K562 (cell line): ENCODE measurements around the gene MKNK2. TPM values are rescaled to one million over a fixed set of nuclear protein-coding genes. Genes with fewer than 3 reads are reported as not detected.

Experiments used
- ARHGAP35 ChIP-seq: fragments of 450-650 bp; IDR thresholded peaks from 2 replicates; pipeline ENCODE4 v1.6.1; 2018; ENCODE audit not compliant: partially characterized antibody
- ATF7 ChIP-seq: fragments of 450-650 bp; IDR thresholded peaks from 2 replicates; pipeline ENCODE4 v1.7.1; 2014; ENCODE audit warnings: mild to moderate bottlenecking, moderate library complexity
- BDP1 ChIP-seq: IDR thresholded peaks from 3 replicates; pipeline ENCODE4 v1.6.1; 2011; ENCODE audit not compliant: insufficient read length, insufficient read depth
- ETV5 ChIP-seq: sonication (generic); formaldehyde crosslinking; IDR thresholded peaks from 2 replicates; pipeline ENCODE4 v1.4.0; 2020; ENCODE audit warnings: low read depth, mild to moderate bottlenecking, missing genetic modification reagents
- FOSL1 ChIP-seq: fragments of 200-800 bp; sonication (Bioruptor generic); conservative IDR thresholded peaks from 2 replicates; pipeline ENCODE4 v1.6.1; 2016; ENCODE audit warnings: missing genetic modification characterization, missing compliant biosample characterization
- FOXM1 ChIP-seq, 2 experiments: fragments of 450-650 bp in 1 of 2; sonication (generic) in 1 of 2; formaldehyde crosslinking in 1 of 2; IDR thresholded peaks; 2 replicates each; pipeline versions ENCODE4 v1.6.1 to v1.9.0; 2017 to 2022; ENCODE audit warnings: low read depth in 2 of 2, mild to moderate bottlenecking in 2 of 2, missing genetic modification reagents in 1 of 2, moderate library complexity in 1 of 2
- HBP1 ChIP-seq: fragments of 450-650 bp; formaldehyde crosslinking; IDR thresholded peaks from 2 replicates; pipeline ENCODE4 v1.4.0; 2022; ENCODE audit warnings: missing genetic modification characterization
- MEIS2 ChIP-seq: fragments of 450-650 bp; IDR thresholded peaks from 2 replicates; pipeline ENCODE4 v1.6.1; 2014; ENCODE audit warnings: mild to moderate bottlenecking; ENCODE audit not compliant: partially characterized antibody
- RREB1 ChIP-seq: fragments of 250-450 bp; sonication (Bioruptor Pico); IDR thresholded peaks from 2 replicates; pipeline ENCODE4 v1.4.0; 2020
- YBX1 ChIP-seq: fragments of 450-650 bp; IDR thresholded peaks from 2 replicates; pipeline ENCODE4 v1.7.1; 2016; ENCODE audit warnings: mild to moderate bottlenecking
- ZNF589 ChIP-seq: fragments of 200-800 bp; sonication (Bioruptor generic); IDR thresholded peaks from 2 replicates; pipeline ENCODE4 v1.6.1; 2016; ENCODE audit warnings: low read depth, missing genetic modification characterization, missing compliant biosample characterization
- polyA plus RNA-seq, 8 experiments: library from polyadenylated mRNA; depleted of rRNA in 4 of 8; stranded (reverse) in 5 of 8; unstranded in 3 of 8; fragments of >200 nt; fragmentation: Nextera tagmentation in 2 of 8; fragmentation: Illumina TruSeq in 1 of 8; extraction: Ambion mirVana in 2 of 8; extraction: Trizol in 1 of 8; gene quantifications; 2 replicates each; pipeline versions ENCODE4 v1.2.1 to v1.2.3, GENCODE V29; 2011 to 2014; ENCODE audit warnings: inconsistent platforms in 1 of 8, missing spikeins in 1 of 8
- total RNA-seq, 7 experiments: library from RNA; depleted of rRNA in 6 of 7; stranded (reverse); fragments of >200 nt in 6 of 7; fragmentation: Illumina TruSeq in 2 of 7; extraction: Trizol in 2 of 7; gene quantifications; 2 replicates each; pipeline versions ENCODE4 v1.2.1 to v1.2.3, GENCODE V29; 2011 to 2021; ENCODE audit warnings: low replicate concordance in 1 of 7
- TF ChIP-seq, protein P1 (sequence below): sonication (generic); formaldehyde crosslinking; IDR thresholded peaks from 2 replicates; pipeline ENCODE4 v1.8.0; 2022; ENCODE audit warnings: mild to moderate bottlenecking, missing genetic modification reagents
- TF ChIP-seq, protein P2 (sequence below): fragments of 200-800 bp; sonication (Bioruptor generic); IDR thresholded peaks from 2 replicates; pipeline ENCODE4 v1.6.1; 2017; ENCODE audit warnings: missing genetic modification characterization, missing compliant biosample characterization
- TF ChIP-seq, protein P3 (sequence below): fragments of 450-650 bp; IDR thresholded peaks from 2 replicates; pipeline ENCODE4 v1.6.1; 2017; ENCODE audit warnings: mild to moderate bottlenecking, moderate library complexity

The MKNK2 gene
- total and polyA plus RNA-seq, 9 of the 15 experiments (the other 6 are each of a cell fraction or from before 2014, with no cell fraction given): 5.1 to 191 (median 51.9) TPM

DNA sequence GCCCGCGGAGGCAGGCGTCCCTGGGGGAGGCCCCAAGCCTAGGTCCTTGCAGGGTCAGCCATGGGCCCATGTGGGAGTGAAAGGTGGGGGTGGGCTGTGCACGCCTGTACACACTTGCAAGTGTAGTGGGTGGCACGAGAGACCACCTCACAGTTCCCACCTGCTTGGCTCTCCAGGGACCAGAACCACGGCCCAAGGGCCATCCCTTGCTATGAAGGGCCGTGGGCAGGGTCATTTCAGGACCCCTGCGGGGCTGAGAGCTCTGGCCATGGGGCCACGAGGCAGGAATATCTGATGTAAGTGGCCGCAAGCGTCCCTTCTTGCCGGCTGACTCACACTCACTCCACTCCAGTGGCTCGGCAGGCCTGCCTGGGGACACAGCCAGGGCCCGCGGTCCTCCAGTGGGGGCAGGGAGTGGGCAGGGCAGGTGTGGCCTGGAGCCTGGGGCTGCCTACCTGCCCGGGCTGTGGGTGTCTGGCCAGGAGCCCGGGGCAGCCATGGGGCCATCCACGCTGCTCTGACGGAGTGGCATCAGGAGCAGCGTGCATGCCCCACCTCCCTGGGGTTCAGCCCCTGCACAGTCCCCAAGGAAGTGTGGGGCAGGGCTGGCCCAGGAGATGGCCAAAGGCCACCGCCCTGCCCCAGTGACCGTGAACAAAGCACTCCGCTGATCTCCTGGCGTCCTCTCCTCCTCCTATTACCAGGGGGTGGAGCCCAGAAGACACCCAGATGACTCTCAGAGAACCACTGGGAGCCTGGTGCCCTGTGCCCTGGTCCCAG is 8.6 kb upstream of the MKNK2 start (continued):
- TF ChIP-seq MEIS2 (no peak), ARHGAP35 (no peak), RREB1 (peak; percentile 62; the same call in 1 of the 2 replicates), YBX1 (no peak), ETV5 (CRISPR knock-in tag) (peak; percentile 39), FOXM1 (IDR thresholded peaks at IDR 0.05; ENCODE audit: low read depth) (no peak), FOXM1 (CRISPR knock-in tag; IDR thresholded peaks at IDR 0.05; ENCODE audit: low read depth) (peak; percentile 81; the same call in 1 of the 2 replicates), HBP1 (peak; percentile 4; the same call in 1 of the 2 replicates), ZNF589 (CRISPR knock-in tag) (peak; percentile 98), BDP1 (no peak), FOSL1 (tag) (peak; percentile 99), ATF7 (peak; percentile 95)
- TF ChIP-seq, protein P1, sequence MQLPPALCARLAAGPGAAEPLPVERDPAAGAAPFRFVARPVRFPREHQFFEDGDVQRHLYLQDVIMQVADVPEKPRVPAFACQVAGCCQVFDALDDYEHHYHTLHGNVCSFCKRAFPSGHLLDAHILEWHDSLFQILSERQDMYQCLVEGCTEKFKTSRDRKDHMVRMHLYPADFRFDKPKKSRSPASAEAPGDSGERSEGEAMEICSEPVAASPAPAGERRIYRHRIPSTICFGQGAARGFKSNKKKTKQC (CRISPR knock-in tag): 0 out of 2 replicates have a peak, but pooled peaks have one; percentile 54
- TF ChIP-seq, protein P2, sequence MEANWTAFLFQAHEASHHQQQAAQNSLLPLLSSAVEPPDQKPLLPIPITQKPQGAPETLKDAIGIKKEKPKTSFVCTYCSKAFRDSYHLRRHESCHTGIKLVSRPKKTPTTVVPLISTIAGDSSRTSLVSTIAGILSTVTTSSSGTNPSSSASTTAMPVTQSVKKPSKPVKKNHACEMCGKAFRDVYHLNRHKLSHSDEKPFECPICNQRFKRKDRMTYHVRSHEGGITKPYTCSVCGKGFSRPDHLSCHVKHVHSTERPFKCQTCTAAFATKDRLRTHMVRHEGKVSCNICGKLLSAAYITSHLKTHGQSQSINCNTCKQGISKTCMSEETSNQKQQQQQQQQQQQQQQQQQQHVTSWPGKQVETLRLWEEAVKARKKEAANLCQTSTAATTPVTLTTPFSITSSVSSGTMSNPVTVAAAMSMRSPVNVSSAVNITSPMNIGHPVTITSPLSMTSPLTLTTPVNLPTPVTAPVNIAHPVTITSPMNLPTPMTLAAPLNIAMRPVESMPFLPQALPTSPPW: peak; percentile 84
- TF ChIP-seq, protein P3, sequence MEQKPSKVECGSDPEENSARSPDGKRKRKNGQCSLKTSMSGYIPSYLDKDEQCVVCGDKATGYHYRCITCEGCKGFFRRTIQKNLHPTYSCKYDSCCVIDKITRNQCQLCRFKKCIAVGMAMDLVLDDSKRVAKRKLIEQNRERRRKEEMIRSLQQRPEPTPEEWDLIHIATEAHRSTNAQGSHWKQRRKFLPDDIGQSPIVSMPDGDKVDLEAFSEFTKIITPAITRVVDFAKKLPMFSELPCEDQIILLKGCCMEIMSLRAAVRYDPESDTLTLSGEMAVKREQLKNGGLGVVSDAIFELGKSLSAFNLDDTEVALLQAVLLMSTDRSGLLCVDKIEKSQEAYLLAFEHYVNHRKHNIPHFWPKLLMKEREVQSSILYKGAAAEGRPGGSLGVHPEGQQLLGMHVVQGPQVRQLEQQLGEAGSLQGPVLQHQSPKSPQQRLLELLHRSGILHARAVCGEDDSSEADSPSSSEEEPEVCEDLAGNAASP: no peak
